AG09309 (cell line): ENCODE results near the gene SNAPIN.

ENCODE experiments used
- DNase-seq: peaks from one replicate; pipeline ENCODE4 v3.0.0-alpha.2; 2010; ENCODE audit warnings: low read depth
- H3K4me3 ChIP-seq: 2 replicates; pipeline ENCODE4 v1.5.1; 2011; ENCODE audit warnings: mild to moderate bottlenecking, low read depth, low read length, moderate library complexity; ENCODE audit not compliant: control insufficient read depth
- TF ChIP-seq, protein P1 (sequence below): IDR thresholded peaks from 2 replicates; pipeline ENCODE4 v1.5.1; 2011; ENCODE audit warnings: mild to moderate bottlenecking, low read depth, low read length, inconsistent platforms; ENCODE audit not compliant: insufficient read depth, control insufficient read depth; ENCODE audit errors: missing control alignments

SNAPIN gene

DNA sequence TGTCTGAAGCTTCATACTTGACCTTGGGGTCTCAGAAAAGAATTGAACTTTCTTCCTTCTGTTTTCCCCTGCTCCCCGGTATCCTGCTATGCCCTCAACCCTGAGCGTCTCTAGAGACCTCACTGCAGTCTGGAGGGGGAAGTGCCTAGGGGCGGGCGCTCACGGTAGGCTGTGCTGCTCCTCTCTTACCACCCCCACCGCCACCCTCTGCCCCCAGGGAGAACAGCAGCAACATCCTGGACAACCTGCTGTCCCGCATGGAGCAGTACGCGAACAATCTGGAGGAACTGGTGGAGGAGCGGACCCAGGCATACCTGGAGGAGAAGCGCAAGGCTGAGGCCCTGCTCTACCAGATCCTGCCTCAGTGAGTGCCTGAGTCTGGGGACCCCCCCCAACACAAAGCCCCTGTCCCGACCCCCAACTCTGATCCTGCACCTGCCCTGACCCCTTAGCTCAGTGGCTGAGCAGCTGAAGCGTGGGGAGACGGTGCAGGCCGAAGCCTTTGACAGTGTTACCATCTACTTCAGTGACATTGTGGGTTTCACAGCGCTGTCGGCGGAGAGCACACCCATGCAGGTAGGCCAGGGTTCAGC lies 30.3 kb downstream of the SNAPIN start:
- no peak overlapping the region for H3K4me3 ChIP-seq
- TF ChIP-seq, protein P1, sequence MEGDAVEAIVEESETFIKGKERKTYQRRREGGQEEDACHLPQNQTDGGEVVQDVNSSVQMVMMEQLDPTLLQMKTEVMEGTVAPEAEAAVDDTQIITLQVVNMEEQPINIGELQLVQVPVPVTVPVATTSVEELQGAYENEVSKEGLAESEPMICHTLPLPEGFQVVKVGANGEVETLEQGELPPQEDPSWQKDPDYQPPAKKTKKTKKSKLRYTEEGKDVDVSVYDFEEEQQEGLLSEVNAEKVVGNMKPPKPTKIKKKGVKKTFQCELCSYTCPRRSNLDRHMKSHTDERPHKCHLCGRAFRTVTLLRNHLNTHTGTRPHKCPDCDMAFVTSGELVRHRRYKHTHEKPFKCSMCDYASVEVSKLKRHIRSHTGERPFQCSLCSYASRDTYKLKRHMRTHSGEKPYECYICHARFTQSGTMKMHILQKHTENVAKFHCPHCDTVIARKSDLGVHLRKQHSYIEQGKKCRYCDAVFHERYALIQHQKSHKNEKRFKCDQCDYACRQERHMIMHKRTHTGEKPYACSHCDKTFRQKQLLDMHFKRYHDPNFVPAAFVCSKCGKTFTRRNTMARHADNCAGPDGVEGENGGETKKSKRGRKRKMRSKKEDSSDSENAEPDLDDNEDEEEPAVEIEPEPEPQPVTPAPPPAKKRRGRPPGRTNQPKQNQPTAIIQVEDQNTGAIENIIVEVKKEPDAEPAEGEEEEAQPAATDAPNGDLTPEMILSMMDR, result no peak

DNA sequence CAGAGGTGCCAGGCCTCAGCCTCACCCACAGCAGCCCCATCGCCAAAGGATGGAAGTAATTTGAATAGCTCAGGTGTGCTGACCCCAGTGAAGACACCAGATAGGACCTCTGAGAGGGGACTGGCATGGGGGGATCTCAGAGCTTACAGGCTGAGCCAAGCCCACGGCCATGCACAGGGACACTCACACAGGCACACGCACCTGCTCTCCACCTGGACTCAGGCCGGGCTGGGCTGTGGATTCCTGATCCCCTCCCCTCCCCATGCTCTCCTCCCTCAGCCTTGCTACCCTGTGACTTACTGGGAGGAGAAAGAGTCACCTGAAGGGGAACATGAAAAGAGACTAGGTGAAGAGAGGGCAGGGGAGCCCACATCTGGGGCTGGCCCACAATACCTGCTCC lies 35.0 kb downstream of the SNAPIN start:
- TF ChIP-seq, protein P1, result no peak
- H3K4me3 ChIP-seq, result no peak overlapping the region
- no peak for DNase-seq

More for the DNA sequence above, 30.3 kb downstream of the SNAPIN start:
- no peak for DNase-seq

DNA sequence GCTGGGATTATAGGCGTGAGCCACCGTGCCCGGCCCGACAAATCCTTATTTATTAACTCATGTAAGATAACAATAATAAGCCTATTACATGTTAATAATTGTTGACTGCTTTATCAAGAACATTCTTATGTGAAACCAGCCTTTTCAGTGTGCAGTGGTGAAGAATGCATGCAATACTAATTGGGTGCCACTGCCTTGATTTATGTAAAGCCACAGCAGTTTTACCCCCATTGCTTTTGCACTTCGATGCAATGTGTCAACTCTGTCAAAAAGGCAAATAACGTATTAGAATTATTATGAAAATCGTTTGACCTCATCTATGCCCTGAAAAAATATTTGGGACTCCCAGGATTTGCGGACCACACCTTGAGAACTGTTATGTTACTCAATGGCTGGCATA lies 38.2 kb downstream of the SNAPIN start:
- TF ChIP-seq, protein P1, result no peak
- no peak overlapping the region for H3K4me3 ChIP-seq
- no peak for DNase-seq

DNA sequence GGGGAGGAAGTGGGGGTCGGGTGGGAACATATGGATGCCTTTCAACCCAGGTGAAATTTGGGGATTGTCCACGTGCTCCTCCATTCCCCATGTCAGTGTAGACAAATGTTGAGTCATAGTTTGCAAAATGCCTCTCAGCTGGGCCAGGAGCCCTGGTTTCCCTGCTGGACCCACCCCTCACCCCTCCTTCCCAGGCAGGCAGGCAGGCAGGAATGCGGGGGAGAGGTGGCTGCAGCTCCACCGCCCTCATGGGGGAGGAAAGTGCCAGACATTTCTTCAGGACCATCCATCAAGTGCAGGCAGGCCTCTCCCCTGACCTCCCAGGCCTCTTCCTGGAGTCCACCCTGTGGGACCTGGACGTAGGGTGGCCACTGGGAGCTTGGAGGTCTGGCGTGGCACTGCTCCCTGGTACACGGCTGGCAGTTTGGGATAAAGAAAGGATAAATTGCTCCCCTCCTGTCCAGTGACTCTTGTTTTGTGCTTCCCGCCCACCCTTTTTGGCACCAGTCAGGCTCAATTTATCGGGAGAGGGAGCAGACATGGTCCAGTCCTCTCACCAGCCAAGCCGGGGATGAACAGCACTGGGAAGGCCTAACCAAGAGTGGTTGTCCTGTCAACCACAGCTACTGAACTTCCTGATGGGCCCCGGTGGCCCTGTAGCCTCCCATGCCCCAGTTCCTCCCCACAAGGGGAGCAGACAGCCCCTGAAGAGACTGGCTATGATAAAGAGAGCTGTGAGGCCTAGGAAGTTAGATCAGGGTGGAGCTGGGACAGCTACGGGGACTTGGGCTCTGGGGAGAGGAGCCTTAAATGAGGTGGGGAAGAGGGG lies 38.9 kb downstream of the SNAPIN start:
- no peak for DNase-seq
- TF ChIP-seq, protein P1, result no peak

DNA sequence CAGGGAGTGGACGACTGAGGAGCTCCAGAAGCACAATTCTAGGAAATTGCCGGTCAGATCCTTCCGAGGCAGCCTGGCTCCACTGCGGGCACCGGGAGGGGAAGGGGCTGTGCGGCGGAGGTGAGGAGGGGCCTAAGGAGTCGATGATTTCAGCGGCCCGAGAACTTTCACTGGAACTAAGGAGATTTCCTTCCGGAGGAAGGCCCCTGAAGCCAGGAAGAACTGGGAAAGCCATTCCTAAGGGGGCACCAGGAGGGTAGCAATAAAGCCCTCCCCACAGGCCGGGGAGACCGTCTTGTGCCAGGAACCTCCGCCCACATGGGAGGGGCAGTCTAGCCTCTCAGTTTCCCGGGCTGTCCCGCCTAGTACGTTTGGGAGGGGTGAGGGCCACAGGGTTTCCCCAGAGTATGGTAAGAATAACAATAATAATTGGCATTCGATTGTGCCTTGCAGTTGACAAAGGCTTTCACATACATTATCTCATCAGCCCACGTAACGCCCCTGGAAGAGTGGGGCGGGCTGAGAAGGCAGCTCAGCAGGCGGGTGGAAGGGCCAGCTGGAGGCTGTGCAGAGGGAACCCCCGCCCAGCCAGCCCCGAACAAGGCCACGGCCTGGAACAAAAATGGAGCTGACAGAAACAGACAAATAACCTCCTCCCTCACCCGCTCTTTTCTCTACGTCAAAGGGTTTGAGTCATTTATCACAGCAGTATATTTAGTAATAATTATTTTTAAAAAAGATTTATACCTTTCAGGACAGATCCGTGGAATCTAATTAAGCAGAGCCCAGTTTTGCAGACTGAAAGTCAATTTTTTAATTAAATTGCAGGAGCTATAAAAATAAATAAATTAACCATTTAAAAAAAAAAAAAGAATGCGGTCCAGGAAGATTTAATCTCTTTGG lies 39.8 kb downstream of the SNAPIN start:
- TF ChIP-seq, protein P1, result no peak
- no peak for DNase-seq
- no peak overlapping the region for H3K4me3 ChIP-seq

More for the DNA sequence above, 38.9 kb downstream of the SNAPIN start:
- H3K4me3 ChIP-seq, result no peak overlapping the region
